HG03558 (cell line): ENCODE data around the gene PIK3R6.

ENCODE experiments used
- ATAC-seq: cut with Tn5 transposase; IDR thresholded peaks from one replicate; pipeline ENCODE4 v1.9.1; 2021; ENCODE audit warnings: moderate number of reproducible peaks; ENCODE audit not compliant: unreplicated experiment; ENCODE audit errors: extremely low read depth

Gene PIK3R6

DNA sequence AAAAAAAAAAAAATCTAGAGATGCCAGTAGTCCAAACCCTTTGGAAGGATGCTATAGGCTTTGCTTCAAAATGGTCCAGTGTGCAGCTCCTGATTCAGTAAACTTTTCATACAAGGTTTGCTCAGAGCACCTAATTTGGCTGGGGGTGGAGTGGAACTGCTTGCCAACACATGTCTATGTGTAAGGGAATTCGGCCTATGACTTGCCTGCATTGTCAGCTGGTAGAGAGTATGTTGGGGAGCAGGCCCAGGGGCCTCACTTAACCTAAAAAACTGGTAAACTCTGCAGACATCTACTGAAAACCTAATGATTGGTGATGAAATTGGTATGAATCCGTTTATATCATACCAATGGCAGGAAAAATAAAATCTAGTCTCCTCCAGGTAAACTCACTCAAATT, 66.8 kb downstream of the PIK3R6 start:
- ATAC-seq, result no peak

DNA sequence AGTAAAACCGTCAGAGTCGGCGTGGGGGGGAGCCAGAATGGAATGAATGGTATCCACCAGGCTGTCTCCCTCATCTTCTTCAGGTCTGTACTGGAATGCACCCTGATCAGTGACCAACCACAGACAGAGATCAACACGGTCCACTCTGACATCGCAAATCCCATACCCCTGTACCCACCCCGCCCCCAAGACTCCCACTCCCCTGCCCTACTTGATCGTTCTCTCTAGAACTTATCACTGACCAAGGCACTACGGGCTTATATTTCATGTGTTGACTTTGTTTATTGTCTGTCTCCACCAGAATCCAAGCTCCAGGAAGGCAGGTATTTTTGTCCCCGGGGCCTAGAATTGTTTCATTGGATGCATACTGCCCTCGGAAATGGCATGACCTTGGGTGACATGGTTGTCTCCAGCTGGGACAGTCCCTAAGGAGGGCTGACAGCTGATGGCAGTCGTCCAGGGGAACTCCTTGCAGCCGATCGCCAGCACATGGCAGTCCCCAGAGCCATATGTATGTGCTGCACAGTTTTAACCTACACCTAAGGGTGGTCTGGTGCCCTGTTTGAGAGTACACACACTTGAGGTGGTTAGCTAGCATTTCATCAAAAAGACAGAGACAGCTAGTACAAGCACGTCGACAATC, 67.8 kb downstream of the PIK3R6 start:
- no peak for ATAC-seq

DNA sequence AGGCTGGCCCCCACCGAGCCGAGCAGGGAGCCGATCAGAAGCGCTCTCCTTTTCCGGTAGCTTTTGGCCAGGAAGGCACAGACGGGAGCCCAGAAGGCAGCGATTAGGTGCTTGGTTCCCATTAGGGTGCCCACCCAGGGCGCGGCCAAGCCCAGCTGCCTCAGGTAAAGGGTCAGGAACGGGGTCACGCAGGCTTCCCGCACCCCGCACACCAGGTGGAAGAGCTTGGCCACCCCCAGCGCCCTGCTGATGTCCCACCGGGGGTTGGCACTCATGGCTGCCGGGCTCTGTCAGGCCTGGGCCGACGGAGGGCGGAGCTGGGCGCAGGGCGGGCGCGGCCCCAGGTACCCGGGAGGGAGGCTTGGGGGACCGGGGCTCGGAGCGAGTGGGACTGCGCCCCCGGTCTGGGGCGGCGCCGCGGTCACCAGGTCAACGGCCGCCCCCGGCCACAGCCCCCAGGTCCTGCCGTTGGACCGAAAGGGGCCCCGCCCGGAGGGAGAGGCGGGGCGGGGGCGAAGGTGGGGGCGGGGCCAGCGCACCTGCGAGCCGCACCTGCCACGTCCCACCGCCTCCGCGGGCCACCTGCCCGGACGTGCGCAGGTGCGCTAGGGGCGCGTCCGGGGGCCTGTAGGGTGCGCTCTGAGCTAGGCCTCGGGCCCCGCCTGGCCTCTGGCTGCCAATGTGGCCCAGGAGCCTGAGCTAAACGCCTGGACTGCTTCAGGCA, 68.5 kb downstream of the PIK3R6 start, which contains the start of gene MFSD6L:
MFSD6L (minus strand) TSS at position 520 of the 724 bp plus-strand sequence; CDS start at position 275, 245 bp downstream.
- no peak for ATAC-seq

DNA sequence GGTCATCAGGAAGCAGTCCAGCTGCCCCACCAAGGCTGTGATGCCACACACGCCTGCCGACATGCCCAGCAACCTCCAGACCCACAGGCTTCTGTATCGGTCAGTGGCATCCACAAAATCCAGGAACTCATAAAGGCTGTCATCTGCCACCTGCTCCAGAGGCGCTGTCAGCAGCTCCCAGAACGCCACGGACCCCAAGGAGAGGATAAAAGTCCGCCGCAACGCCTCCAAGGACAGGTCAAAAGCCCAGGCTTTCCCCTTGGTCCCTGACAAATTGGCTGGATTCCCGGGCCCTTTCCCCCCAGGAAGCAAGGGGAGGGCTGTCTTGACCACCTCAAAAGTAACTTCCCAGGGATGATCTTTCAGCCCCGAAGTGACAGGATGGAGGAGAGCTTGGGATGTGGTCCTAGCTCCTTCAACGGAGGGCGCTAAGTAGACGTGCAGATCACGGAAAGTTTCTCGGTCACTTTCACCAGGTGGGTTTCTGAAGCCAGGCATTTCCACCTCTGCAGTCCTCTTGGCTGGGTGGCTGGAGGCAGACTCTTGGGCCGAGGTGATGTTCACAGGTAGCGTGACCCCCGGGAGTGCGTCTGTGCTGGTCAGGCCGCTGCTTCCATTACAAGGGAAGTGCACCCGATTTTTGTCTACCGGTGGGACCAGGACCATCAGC, 69.2 kb downstream of the PIK3R6 start:
- ATAC-seq, result no peak

DNA sequence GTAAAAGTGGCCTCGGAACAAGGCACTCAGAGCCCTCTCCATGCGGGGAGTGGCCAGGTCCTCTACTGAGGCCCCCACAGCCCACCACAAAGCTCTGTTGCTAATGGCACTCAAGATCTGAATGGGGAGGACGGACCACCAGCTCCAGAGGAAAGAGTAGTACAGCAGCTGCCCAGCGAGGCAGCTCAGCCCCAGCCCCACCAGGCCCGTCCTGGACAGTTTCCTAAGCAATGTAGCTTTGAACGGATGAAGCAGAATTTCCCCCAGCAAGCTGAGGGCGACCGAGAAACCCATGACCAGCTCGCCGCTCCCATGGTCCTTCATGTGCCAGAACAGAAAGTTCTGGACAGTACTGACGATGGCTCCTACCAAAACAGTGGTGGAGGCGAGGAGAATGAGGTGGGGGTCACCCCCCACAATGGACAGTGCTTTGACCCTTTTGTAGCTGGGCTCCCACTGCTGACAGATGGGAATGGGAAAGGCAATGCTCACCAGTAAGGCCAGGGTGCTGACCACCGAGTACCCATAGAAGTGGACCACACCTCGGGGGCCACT, 69.8 kb downstream of the PIK3R6 start:
- ATAC-seq, result no peak

DNA sequence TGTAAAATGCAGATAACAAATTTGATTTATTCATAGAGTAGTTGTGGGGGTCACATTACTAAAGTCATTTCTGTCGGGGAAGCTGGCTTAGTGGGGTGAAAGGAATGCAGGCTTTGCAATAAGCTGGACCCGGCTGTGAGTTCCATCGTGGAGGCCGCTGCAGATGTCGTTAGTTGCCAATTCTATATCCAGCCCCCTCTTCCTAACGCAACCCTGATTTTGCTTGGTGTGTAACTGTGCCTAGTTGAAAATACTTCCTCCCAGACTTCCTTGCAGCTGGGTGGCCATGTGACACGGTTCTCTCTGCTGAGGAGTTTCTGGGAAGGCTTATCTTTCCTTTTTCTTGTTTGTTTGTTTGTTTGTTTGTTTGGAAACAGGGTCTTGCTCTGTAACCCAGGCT, 72.8 kb downstream of the PIK3R6 start:
- no peak for ATAC-seq

DNA sequence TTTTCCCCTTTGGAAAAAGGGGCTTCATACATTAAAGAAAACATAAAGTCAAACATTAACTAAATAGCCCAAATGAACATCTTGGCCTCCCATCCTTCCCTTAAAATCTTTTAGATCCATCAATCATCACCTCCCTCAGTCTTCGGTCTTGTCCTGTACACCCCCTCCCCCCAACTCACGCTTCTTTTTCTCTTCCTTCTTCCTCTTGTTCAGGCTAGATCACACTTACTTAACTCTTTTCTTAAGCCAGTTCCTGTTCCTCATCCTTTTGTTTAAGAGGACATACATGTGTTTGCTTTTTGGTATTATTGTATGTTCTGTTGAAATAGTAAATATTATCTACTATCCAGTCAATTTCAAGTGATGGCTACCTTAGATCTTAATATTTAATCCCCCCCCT, 73.8 kb downstream of the PIK3R6 start:
- ATAC-seq, result no peak

DNA sequence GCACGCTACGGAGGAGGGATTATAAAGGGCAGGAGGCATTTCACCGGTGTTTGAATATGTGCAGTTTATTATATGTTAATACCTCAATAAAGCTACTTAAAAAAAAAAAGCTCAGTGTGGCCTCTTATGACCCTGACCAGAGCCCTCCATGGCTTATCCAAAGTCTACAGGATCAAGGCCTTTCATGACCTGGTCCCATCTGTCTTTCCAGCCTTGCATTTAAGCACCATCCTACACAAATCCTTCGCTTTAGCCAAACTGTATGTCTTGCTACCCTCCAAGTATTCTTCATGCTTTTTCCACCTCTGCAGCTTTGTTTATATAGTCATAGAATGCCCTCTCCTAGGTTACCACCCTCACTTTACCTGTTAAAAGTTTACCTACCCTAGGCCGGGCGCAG, 74.8 kb downstream of the PIK3R6 start:
- ATAC-seq, result no peak

DNA sequence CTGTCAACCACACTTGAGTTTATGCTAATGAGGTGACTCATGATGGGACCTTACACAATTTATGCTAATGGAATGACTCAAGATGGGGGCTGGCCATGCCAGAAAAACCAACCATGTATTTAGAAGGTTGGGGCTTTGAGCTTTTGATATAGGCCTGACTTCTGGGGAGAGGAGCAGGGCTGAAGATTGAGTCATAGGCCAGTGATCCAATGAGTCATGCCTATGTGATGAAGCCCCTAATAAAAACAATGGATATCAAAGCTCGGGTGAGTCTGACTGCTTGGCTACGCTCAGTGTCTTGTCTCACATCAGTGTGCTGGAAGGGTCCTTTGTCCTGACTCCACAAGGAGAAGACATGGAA, 75.6 kb downstream of the PIK3R6 start:
- no peak for ATAC-seq

DNA sequence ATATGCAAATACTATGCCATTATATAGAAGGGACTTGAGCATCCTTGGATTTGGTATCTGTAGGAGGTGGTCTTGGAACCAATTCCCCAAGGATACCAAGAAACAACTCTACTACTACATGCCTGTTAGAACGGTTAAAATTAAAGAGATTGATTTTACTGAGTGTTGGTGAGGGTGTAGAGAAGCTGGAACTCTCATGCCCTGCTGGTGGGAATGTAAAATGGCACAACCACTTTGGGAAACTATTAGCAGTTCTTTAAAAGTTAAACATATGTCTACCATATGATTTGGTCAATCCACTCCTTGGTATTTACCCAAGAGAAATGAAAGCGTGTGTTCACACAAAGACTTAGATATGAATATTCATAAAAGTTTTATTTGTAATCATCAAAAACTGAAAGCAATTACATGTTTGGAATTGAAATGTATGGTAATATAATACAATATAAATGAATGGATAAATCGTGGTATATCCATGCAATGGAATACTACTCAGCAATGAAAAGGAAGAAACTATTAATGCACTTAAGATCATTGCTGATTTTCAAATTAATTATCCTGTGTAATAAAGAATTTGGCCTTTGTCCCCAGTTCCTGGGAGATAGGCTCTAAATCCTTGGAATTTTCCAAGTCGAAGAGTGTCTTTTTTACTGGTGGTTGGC, 76.1 kb downstream of the PIK3R6 start:
- ATAC-seq, result no peak

DNA sequence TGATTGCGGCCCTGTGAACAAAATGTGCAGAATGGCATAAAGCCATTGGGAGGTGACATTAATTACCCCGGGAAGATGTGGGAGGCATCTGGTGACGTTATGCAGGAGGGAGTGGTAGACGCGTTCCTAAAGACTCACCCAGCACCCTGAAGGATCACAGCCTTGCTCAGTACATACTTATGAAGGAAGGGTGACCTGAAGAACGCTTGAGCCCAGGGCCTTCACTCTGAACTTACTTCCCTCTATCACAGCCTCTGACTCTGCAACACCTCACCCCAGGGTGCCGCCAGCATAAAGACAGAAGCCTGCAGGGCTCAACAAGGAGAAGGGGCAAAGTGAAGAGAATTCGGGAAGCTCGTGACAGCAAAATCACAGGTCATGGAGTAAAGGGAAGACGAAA, 77.7 kb downstream of the PIK3R6 start:
- no peak for ATAC-seq

DNA sequence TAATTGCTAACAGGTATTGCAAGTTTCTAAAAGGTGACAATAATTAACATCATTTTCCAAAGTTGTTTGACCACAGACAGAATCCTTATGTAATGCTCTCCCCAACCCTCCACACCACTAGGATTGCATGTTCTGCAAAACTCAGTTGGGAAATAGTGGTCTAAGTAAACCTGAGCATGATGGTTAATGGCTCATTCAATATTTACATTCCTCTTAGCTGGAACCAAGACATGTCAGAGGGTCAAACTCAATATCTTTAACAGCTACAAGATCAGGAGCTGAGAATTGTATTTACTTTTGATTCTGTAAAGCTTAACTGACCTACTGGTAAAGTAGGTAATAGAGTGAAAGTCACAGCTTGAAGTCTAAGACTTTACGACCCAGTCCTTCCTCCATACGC, 78.5 kb downstream of the PIK3R6 start:
- ATAC-seq, result no peak

DNA sequence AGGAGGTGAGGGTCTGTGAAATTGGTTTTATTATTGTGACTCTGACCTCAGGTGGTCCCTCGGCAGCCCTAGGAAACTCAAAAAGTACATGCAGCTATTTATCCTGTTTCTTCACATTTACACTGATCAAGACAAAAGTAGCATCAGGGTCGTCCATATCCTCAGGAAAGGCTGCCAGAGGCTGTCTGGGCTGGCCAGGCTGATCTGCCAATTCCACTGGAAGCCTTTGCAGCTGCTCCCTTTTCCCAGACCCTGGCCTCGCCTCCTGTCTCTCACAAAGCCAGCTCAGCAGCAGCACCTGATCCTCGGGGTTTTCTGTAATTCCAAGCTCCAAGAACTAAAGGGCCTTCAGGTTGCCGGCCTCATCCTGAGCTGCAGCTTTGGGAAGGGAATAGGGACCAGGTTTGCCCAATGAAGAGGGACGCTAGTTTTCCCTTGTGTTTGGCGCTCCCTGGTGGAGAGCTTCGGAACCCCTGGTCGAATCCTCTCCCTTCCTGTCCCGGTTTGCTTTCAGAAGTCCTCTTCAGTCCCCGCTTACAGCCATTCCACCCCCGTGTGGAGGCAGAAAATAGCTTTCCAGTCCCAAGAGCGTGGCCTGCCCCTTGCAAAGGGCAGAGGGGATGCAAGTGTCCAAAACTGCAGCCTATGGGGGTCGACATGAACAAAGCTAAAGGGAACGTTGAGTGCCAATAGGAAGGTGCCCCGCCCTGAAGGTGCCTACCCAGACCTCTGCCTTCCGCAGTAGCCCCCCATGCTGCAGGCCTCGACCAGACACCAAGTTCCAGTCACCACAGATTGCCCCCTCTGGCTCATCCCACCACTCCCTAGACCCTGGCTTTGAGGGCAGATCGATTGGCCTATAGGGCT, 81.7 kb downstream of the PIK3R6 start:
- ATAC-seq, result no peak

DNA sequence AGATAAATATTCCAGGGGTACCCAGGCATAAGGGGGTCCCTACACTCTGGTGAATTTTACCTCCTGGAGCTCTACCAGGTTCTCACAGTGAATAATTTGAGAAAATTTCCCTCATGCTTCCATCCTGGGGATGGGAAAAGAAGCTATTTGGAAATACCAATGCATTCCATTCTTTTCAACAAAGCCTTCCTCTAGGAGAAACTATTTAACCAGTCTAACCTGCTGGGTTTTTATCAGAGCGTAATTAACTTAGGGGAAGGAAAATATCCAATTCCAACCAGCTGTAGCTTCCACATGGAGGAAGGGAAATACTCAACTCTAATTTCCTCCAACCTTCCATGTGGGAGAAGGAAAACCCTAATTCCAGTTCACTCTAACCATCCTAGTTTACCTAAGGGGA, 85.3 kb downstream of the PIK3R6 start:
- ATAC-seq, result no peak

DNA sequence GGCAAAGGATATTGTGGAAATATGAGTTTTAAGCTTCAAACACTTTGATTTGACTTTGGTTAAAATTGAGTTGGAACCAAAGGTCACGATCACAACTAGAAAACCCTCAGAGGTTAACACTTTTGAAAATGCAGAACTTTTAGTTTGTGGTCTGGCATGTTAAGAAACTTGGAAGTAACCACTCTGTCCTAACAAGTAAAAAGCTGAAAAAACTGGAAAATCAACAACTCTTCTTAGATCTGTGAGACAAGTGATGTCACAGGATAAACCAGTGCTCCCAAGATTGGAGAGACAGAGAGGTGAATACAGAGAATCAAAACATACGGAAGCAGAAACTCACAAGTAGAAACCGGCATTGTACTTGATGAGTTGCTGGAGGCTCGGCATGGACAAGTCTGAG, 85.7 kb downstream of the PIK3R6 start:
- ATAC-seq, result no peak

DNA sequence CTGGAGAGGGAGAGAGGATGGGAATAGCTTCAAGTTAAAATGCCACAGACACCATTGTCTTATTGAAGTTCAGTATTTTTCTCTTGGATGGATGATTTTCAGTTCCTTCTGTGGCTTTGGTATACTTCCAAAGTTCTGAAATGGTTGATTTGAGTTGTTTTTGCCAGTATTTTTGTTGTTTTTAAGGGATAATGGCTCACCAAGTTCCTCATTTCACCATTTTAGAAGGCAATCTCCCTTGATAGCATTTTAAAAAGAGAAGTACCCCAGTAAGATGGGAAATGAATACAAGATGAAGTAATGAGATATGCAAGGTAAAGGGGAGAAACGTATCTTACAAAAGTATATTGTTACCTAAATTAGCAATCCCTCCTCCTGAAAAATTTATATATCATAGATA, 90.6 kb downstream of the PIK3R6 start:
- no peak for ATAC-seq

DNA sequence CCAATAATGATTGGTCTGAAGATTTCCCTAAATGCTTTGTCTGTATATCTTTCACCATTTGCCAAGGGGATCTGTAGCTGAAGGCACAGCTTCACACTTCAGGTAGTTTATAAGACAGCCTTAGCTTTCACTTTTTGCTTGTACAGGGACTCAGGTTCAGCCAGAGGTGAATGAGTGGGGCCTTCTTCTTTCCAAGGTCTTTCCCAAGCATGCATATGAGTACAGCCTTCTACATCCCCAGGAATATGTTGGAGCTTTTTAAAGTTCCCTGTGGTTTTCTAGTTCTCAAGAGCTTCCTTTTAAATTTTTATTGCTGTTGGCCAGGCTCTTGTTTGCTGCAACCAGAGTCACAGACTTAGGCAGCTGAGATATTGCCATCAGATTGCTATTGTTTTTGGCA, 91.2 kb downstream of the PIK3R6 start:
- ATAC-seq, result no peak

DNA sequence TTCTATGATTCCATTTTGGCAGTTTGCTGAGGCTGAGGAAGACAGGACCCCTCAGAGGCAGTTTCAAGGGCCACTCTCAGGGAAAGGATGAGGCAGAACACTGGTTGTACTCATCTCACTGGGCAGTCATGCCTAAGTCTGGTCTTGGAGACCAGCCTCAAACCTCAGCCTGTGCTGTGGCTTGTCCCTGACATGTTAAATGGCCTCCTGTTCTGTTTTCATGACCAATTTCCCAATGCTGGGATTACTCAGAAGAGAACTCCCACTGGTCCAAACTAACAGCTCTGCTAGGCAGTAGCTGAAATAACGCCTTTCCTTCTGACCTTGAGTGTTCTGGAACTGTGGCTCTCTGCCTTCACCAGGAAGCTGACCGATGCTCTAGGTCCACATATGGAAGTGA, 100.7 kb downstream of the PIK3R6 start:
- ATAC-seq, result no peak

DNA sequence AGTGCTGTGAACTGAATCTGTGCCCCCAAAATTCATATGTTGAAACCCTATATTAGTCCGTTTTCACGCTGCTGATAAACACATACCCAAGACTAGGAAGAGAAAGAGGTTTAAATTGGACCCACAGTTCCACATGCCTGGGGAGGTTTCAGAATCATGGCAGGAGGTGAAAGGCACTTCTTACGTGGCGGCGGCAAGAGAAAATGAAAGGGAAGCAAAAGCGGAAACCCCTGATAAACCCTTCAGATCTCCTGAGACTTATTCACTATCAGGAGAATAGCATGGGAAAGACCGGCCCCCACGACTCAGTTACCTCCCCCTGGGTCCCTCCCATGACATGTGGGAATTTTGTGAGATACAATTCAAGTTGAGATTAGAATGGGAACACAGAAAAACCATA, 105.5 kb downstream of the PIK3R6 start:
- ATAC-seq, result no peak

DNA sequence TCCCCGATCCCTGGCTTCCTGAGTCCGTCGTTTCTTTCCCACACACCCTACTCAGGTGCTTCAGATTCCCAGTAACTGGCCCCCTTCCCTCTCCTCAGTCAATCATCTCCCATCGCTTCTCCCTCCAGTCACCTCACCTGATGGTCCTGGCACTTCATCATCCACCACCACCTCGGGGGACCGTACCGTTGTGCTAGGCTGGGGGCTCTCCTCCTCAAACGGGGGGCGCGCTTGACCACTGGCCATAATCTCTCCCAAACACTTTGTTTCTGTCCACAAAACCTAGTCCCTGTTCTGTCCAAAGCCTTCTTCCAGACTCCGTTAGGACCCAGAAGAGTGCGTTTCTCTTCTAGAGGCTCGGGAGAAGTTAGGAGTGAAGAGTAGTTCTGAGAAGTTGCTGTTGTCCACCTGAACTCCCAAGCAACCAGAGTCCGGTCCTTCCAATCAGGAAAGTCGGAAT, 109.3 kb downstream of the PIK3R6 start, which contains the start of gene SPDYE4:
SPDYE4 (minus strand) TSS at position 410 of the 460 bp plus-strand sequence; CDS start at position 246, 164 bp downstream.
- no peak for ATAC-seq
